Spleen (tissue), 11 donors: Measurements from ENCODE around the gene BRD3OS. TPM values are rescaled to one million over a fixed set of nuclear protein-coding genes. Genes with fewer than 3 reads are reported as not detected.

ENCODE experiments used
- DNase-seq: peaks from one replicate; pipeline ENCODE4 v3.0.0-alpha.2; 2020
- H3K27ac ChIP-seq, 8 donors: fragments of 200-600 bp; sonication (generic) in 7 of 8; 1 replicate in 4 of 8; 2 replicates in 4 of 8; pipeline versions ENCODE4 v1.5.0 to v1.8.0; 2016 to 2021; ENCODE audit warnings: inconsistent platforms in 4 of 8, mild to moderate bottlenecking in 4 of 8, moderate library complexity in 1 of 8
- H3K27me3 ChIP-seq, 7 donors: fragments of 200-600 bp; sonication (generic) in 6 of 7; replicated peaks in 1 of 7; 1 replicate in 4 of 7; 2 replicates in 3 of 7; pipeline versions ENCODE4 v1.5.0 to v1.8.0; 2016 to 2021; ENCODE audit warnings: inconsistent platforms in 3 of 7, mild to moderate bottlenecking in 1 of 7
- H3K36me3 ChIP-seq, 6 donors: fragments of 200-600 bp; sonication (generic) in 5 of 6; 1 replicate in 4 of 6; 2 replicates in 2 of 6; pipeline versions ENCODE4 v1.5.0 to v1.8.0; 2016 to 2021; ENCODE audit warnings: inconsistent platforms in 2 of 6
- H3K4me1 ChIP-seq, 6 donors: fragments of 200-600 bp; sonication (generic) in 5 of 6; 1 replicate in 3 of 6; 2 replicates in 3 of 6; pipeline versions ENCODE4 v1.5.0 to v1.8.0; 2016 to 2021; ENCODE audit warnings: inconsistent platforms in 3 of 6
- H3K4me3 ChIP-seq, 8 donors: fragments of 200-600 bp; sonication (generic) in 7 of 8; 1 replicate in 4 of 8; 2 replicates in 4 of 8; pipeline versions ENCODE4 v1.5.0 to v1.8.0; 2016 to 2021; ENCODE audit warnings: inconsistent platforms in 4 of 8, mild to moderate bottlenecking in 4 of 8, moderate library complexity in 2 of 8
- H3K9me3 ChIP-seq, 8 donors: fragments of 200-600 bp; sonication (generic) in 7 of 8; 1 replicate in 4 of 8; 2 replicates in 4 of 8; pipeline versions ENCODE4 v1.5.0 to v1.8.0; 2016 to 2021; ENCODE audit warnings: inconsistent platforms in 4 of 8
- POLR2A ChIP-seq, 3 donors: fragments of 450-650 bp; IDR thresholded peaks; one replicate each; pipeline ENCODE4 v1.5.1; 2017; ENCODE audit warnings: antibody characterized with exemption in 3 of 3, mild to moderate bottlenecking in 1 of 3
- POLR2AphosphoS5 ChIP-seq, 3 donors: sonication (generic); formaldehyde crosslinking; IDR thresholded peaks; one replicate each; pipeline ENCODE4 v1.5.1; 2017; ENCODE audit warnings: antibody characterized with exemption in 3 of 3
- WGBS, 5 donors: extraction: QIAGEN DNeasy Blood & Tissue Kit in 3 of 5; methylation state at CpG; one replicate each; pipeline versions ENCODE4 v1.1.5 to v1.1.7; 2013 to 2018; 5-methylcytosine and 5-hydroxymethylcytosine counted together
- intact Hi-C: fragments of 100-400 bp; cut with DNase I; formaldehyde crosslinking; loops from one replicate; pipeline ENCODE4 v1.15.0; 2023; ENCODE audit warnings: low total_unique reads
- polyA plus RNA-seq, 3 donors: library from polyadenylated mRNA; stranded (reverse); fragments of 200-250 nt; gene quantifications; one replicate each; pipeline ENCODE4 v1.2.1, GENCODE V29; 2013
- total RNA-seq, 7 donors: library from RNA; depleted of rRNA in 3 of 7; stranded (reverse); fragments of >200 nt in 3 of 7; fragmentation: NEBNext Ultra II Directional in 4 of 7; extraction: Animal tissue kit (Norgen Biotek cat#: 25700) in 4 of 7; gene quantifications; one replicate each; pipeline versions ENCODE4 v1.1.0 to v1.2.1, GENCODE V29; 2016 to 2021
- TF ChIP-seq, protein P1 (sequence below), 11 experiments: fragments of 200-600 bp in 7 of 11; fragments of 450-650 bp in 4 of 11; sonication (generic) in 4 of 11; IDR thresholded peaks in 8 of 11; conservative IDR thresholded peaks in 3 of 11; 1 replicate in 7 of 11; 2 replicates in 4 of 11; pipeline versions ENCODE4 v1.4.0 to v1.8.0; 2016 to 2021; ENCODE audit warnings: antibody characterized with exemption in 11 of 11, inconsistent platforms in 4 of 11, mild to moderate bottlenecking in 1 of 11
- donor health status: healthy with polysubstance abuse.
- donor health status: DM: no; HTN: no; CAD: no; lungs with moderate emphysema.
- donor health status: DM: no; HTN: no; CAD: no.
- donor health status: Bipolar disorder and iron deficiency.
- donor health status: healthy.
- donor health status: DM: no; HTN: no; CAD: no.
- donor health status: DM: yes; HTN: yes; CAD: no.

The BRD3OS gene
- total and polyA plus RNA-seq, 10 donors = 6.9 to 13.2 (median 10.7) TPM

DNA sequence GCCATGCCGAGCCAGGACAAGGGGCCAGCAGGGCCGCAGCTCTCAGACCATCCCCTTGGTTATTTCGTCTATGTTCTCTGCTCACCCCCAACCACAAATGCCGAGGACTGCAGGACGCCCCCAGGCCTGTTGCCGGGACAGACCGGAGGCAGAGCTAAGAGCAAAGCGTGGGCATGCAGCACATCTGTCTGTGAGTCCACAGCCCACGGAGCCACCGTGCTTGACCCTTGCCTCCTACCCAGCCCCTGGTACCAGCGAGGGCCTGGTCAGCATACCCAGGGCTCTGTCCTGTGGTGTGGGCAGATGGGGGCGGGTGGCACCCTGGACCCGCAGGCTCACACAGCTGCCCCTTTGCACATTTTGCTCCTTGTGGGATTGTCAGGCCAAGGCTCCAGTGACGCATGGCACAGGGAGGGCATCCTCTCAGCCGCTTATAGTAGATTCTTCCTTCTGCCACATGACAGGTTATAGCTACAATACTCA, 37.8 kb downstream of the BRD3OS start:
- intact Hi-C loops = loop anchor here (10.0 kb wide), 1 partner anchor 72 kb away; the partner anchor contains the start of gene WDR5
- TF ChIP-seq, protein P1, sequence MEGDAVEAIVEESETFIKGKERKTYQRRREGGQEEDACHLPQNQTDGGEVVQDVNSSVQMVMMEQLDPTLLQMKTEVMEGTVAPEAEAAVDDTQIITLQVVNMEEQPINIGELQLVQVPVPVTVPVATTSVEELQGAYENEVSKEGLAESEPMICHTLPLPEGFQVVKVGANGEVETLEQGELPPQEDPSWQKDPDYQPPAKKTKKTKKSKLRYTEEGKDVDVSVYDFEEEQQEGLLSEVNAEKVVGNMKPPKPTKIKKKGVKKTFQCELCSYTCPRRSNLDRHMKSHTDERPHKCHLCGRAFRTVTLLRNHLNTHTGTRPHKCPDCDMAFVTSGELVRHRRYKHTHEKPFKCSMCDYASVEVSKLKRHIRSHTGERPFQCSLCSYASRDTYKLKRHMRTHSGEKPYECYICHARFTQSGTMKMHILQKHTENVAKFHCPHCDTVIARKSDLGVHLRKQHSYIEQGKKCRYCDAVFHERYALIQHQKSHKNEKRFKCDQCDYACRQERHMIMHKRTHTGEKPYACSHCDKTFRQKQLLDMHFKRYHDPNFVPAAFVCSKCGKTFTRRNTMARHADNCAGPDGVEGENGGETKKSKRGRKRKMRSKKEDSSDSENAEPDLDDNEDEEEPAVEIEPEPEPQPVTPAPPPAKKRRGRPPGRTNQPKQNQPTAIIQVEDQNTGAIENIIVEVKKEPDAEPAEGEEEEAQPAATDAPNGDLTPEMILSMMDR (IDR thresholded peaks at IDR 0.05 in 8 of 11, conservative IDR thresholded peaks at IDR 0.05 in 3 of 11) = no peak
- TF ChIP-seq POLR2AphosphoS5 (IDR thresholded peaks at IDR 0.05) (peak in 1 of 3 donors; percentile 19), POLR2A (IDR thresholded peaks at IDR 0.05) (no peak)
- Histone ChIP-seq H3K4me3 (no peak overlapping the region), H3K9me3 (no peaks in the 10 kb centered on the region), H3K4me1 (peaks cover 43 to 90% (median 88%) of the 10 kb centered on the region in 6 donors), H3K27ac (no peak overlapping the region), H3K36me3 (peaks cover 0 to 10% (median 0%) of the 10 kb centered on the region in 6 donors), H3K27me3 (no peaks in the 10 kb centered on the region)
- WGBS, 5 donors = 79 to 94% (median 92%) methylated on average over 13 to 15 of the region's 15 CpGs
- peak; percentile 70 for DNase-seq

DNA sequence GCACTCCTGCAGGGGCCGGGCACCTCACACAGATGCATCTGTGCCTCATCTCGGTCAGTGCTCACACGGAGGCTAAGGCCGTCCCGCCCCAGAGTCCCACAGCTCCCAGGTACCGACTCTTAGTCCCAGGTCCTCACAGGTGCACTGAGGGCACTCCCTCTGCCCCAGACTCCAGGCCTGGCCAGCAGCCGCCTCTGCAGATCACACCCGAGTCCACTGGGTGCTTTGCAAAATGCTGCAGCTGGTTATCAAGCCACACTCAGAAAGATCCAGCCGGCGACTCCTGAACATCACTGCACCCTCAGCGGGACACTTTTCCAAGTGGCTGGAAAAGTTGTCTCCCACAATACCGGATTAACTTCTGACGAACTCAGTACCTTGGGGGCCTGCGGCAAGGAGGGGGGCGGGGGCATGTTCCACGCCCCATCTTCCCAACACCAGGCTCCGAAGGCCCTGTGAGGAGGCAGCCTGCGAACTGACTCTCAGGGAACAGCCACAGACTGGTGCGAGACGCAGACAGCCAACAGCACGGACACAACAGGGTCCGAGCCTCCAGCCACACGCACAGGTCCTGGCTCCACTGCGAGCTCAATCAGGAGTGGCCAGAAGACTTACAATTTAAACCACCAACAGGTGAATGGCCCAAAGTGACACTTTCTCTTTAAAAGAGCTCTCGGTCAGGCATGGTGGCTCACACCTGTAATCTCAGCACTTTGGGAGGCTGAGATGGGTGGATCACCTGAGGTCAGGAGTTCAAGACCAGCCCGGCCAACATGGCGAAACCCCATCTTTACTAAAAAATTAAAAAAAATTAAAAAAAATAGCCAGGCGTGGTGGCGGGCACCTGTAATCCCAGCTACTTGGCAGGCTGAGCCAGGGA, 38.5 kb downstream of the BRD3OS start:
- 92 to 97% (median 94%) methylated on average over 9 to 29 of the region's 29 CpGs for WGBS, 5 donors
- TF ChIP-seq POLR2A (IDR thresholded peaks at IDR 0.05) (no peak), POLR2AphosphoS5 (IDR thresholded peaks at IDR 0.05) (no peak)
- TF ChIP-seq, protein P1 (IDR thresholded peaks at IDR 0.05 in 8 of 11, conservative IDR thresholded peaks at IDR 0.05 in 3 of 11) = no peak
- peaks cover 43 to 85% (median 81%) of the 10 kb centered on the region in 6 donors for H3K4me1 ChIP-seq
- peak; percentile 50 for DNase-seq
- H3K9me3 ChIP-seq = no peaks in the 10 kb centered on the region
- no peak overlapping the region for H3K27ac ChIP-seq
- intact Hi-C loops = loop anchor here (10.0 kb wide), 1 partner anchor 71 kb away; the partner anchor contains the start of gene WDR5
- no peaks in the 10 kb centered on the region for H3K27me3 ChIP-seq
- H3K4me3 ChIP-seq = no peak overlapping the region
- H3K36me3 ChIP-seq = peaks cover 0 to 10% (median 0%) of the 10 kb centered on the region in 6 donors

DNA sequence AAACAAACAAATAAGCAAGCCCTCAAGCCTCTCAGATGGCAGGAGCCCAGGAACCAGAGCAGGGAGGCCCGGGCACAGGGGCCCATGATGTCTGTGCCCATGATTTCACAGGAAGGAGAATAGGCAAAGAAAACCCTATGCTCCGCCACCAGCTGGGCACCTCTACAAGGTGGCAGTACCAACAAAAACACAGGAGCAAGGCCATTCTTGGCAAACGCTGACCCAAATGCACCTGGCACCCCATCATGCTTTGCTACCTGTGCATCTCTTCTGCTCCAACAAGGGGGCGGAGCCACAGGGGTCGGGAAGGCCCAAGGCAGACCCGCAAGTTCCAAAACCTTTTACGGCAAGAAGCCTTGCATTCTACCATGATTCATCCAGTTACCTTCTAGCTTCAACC, 39.4 kb downstream of the BRD3OS start:
- 87 to 97% (median 91%) methylated on average over 7 of the region's 7 CpGs for WGBS, 5 donors
- H3K27ac ChIP-seq = peak overlapping the region in 6 of 8 donors; percentile 83 to 100 (median 92)
- no peak overlapping the region for H3K4me3 ChIP-seq
- H3K27me3 ChIP-seq = peaks cover 0 to 6% (median 0%) of the 10 kb centered on the region in 7 donors
- TF ChIP-seq, protein P1 (IDR thresholded peaks at IDR 0.05 in 8 of 11, conservative IDR thresholded peaks at IDR 0.05 in 3 of 11) = no peak
- TF ChIP-seq POLR2A (IDR thresholded peaks at IDR 0.05) (no peak), POLR2AphosphoS5 (IDR thresholded peaks at IDR 0.05) (no peak)
- peaks cover 0 to 10% (median 0%) of the 10 kb centered on the region in 6 donors for H3K36me3 ChIP-seq
- no peaks in the 10 kb centered on the region for H3K9me3 ChIP-seq
- DNase-seq = no peak
- intact Hi-C loops = loop anchor here (10.0 kb wide), 1 partner anchor 70 kb away; the partner anchor contains the start of gene WDR5
- peaks cover 35 to 85% (median 78%) of the 10 kb centered on the region in 6 donors for H3K4me1 ChIP-seq
